ENCODE results near the gene HLA-DRA. TPM values are rescaled to one million over a fixed set of nuclear protein-coding genes. Genes with fewer than 3 reads are reported as not detected.

HLA-DRA gene
- total and polyA plus RNA-seq, 2 of the 8 experiments (the other 6 are each of a cell fraction or from before 2014, with no cell fraction given): 5.0 to 6.2 TPM

DNA sequence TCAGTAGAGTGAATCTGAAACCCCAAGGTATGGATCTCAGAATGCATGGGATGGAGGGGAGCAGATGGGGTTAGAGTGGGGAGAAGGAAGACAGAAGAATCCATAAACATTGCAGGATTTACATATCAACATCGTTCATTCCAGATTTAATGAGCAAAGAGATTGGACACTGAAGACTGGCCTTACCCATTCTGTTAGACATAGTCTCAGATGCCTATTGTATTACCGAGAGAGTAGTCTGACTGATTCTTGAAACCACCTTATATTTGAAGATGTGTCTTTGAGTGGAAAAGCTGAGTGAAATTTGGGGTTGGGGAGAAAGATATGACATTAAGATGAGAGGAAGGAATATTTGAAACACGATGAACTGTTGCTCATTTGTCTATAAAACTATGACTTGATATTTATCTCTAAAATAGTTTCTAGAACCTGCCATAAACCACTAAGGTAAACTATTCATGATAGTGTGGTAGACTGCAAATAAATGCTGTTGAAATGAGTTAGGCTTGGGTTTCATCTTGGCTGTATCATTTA is 5.7 kb downstream of the HLA-DRA start:
- no peak overlapping the region for H3K14ac ChIP-seq (ENCODE audit: insufficient read length)
- no peaks in the 10 kb centered on the region for H3K36me3 ChIP-seq (ENCODE audit: control insufficient read depth in 2 of 4, insufficient read depth in 4 of 4, low read length in 3 of 4)
- ChIA-PET CTCF (ENCODE audit: partially characterized antibody) (interaction anchor here (0.7 to 1.8 kb wide), 3 partner anchors 30 to 255 kb away, joined by 3 to 4 read pairs (median 3); no protein-coding TSS in a partner anchor), POLR2A (ENCODE audit: partially characterized antibody) (no interaction called here)
- no peak overlapping the region for H3K56ac ChIP-seq (replicated peaks; ENCODE audit: insufficient read length, low read depth, low read length)
- no peak for FAIRE-seq
- no peak overlapping the region for H3K4me2 ChIP-seq (ENCODE audit: insufficient read depth in 1 of 2, low read depth in 2 of 2, low read length in 2 of 2)
- no peak overlapping the region for H4K5ac ChIP-seq (ENCODE audit: insufficient read length, low read depth, low read length)
- H2BK5ac ChIP-seq (ENCODE audit: low read depth, low read length): no peak overlapping the region
- H3K4me1 ChIP-seq (replicated peaks in 1 of 4; ENCODE audit: control insufficient read depth in 3 of 4, insufficient read depth in 4 of 4, low read length in 3 of 4): no peaks in the 10 kb centered on the region
- H3K9ac ChIP-seq (replicated peaks in 1 of 4; ENCODE audit: extremely low read depth in 1 of 4, low read depth in 3 of 4, low read length in 3 of 4): no peak overlapping the region
- no peak overlapping the region for H2BK120ac ChIP-seq (replicated peaks; ENCODE audit: low read depth, low read length)
- no peak overlapping the region for H3K4me3 ChIP-seq (ENCODE audit: extremely low read depth in 1 of 4, insufficient read depth in 2 of 4, low read depth in 3 of 4, low read length in 4 of 4)
- H2AFZ ChIP-seq (ENCODE audit: low read length): no peak overlapping the region
- H3K4ac ChIP-seq (replicated peaks; ENCODE audit: insufficient read length, low read depth, low read length): no peak overlapping the region
- no peak overlapping the region for H2BK20ac ChIP-seq (ENCODE audit: low read length)
- H3K79me1 ChIP-seq (ENCODE audit: low read depth, low read length): no peaks in the 10 kb centered on the region
- H3K27me3 ChIP-seq (replicated peaks in 1 of 4; ENCODE audit: control insufficient read depth in 3 of 4, extremely low read depth in 1 of 4, insufficient read depth in 3 of 4, low read length in 3 of 4): no peaks in the 10 kb centered on the region
- H3K79me2 ChIP-seq (ENCODE audit: control insufficient read depth in 1 of 2, insufficient read depth in 2 of 2, low read length in 2 of 2): no peaks in the 10 kb centered on the region
- no peak overlapping the region for H3K27ac ChIP-seq (ENCODE audit: low read depth, low read length)
- no peak overlapping the region for H4K91ac ChIP-seq (replicated peaks; ENCODE audit: insufficient read length, low read length)
- H2BK15ac ChIP-seq (ENCODE audit: low read length): no peak overlapping the region
- DNase-seq (ENCODE audit: low read depth in 1 of 2, low spot score in 2 of 2): no peak
- H3K23ac ChIP-seq (ENCODE audit: insufficient read length): no peak overlapping the region
- H3K23me2 ChIP-seq (ENCODE audit: low read depth, low read length): no peaks in the 10 kb centered on the region
- peaks cover 0 to 2% of the 10 kb centered on the region in 2 experiments; a peak in 1 of 4 replicates for H3K9me3 ChIP-seq (ENCODE audit: insufficient read depth in 2 of 2, low read depth in 1 of 2, low read length in 1 of 2)
- H4K8ac ChIP-seq (ENCODE audit: extremely low read depth, insufficient read depth, low read length): no peak overlapping the region
- H3K18ac ChIP-seq (ENCODE audit: extremely low read depth, low read length): no peak overlapping the region
- H4K20me1 ChIP-seq (replicated peaks in 1 of 2; ENCODE audit: control insufficient read depth in 1 of 2, insufficient read depth in 2 of 2, low read length in 2 of 2): no peaks in the 10 kb centered on the region
- no peak overlapping the region for H2AK5ac ChIP-seq (ENCODE audit: low read depth, low read length)
- H2BK12ac ChIP-seq (ENCODE audit: low read depth, low read length): no peak overlapping the region
- 80% methylated on average over 3 of the region's 3 CpGs; no CpG with 5 or more reads in 1 of the 2 experiments for WGBS, 2 experiments (ENCODE audit: extremely low coverage in 1 of 2, insufficient coverage in 1 of 2, insufficient read length in 1 of 2, insufficient replicate concordance in 2 of 2, low coverage in 1 of 2, low lambda C conversion rate in 2 of 2, missing lambda C conversion rate in 1 of 2)
- TF ChIP-seq SP4 (IDR thresholded peaks at IDR 0.05; ENCODE audit: low read length) (no peak), RNF2 (IDR thresholded peaks at IDR 0.05; ENCODE audit: borderline replicate concordance, low read depth, low read length, missing control alignments, poor library complexity, severe bottlenecking) (no peak), CBX5 (IDR thresholded peaks at IDR 0.05; ENCODE audit: low read depth, low read length) (no peak), POU5F1 (IDR thresholded peaks at IDR 0.05; ENCODE audit: low read depth, low read length) (no peak), SIRT6 (IDR thresholded peaks at IDR 0.05; ENCODE audit: low read length) (no peak), CTBP2 (IDR thresholded peaks at IDR 0.05; ENCODE audit: borderline replicate concordance, insufficient read depth, insufficient read length, low read length) (no peak), HDAC6 (IDR thresholded peaks at IDR 0.05; ENCODE audit: low read depth, low read length) (no peak), NANOG (IDR thresholded peaks at IDR 0.05; ENCODE audit: insufficient read depth, low read depth, low read length, poor library complexity, severe bottlenecking) (no peak), KDM4A (IDR thresholded peaks at IDR 0.05; ENCODE audit: low read depth, low read length, severe bottlenecking) (no peak), SAP30 (IDR thresholded peaks at IDR 0.05; ENCODE audit: insufficient read depth, insufficient replicate concordance, low read length) (no peak), MAFK (IDR thresholded peaks at IDR 0.05; ENCODE audit: low read depth, low read length) (no peak), RAD21 (IDR thresholded peaks at IDR 0.05 in 1 of 2, conservative IDR thresholded peaks at IDR 0.05 in 1 of 2; ENCODE audit: low read depth in 2 of 2, low read length in 2 of 2) (no peak)
- TF ChIP-seq, protein P1, sequence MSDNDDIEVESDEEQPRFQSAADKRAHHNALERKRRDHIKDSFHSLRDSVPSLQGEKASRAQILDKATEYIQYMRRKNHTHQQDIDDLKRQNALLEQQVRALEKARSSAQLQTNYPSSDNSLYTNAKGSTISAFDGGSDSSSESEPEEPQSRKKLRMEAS (IDR thresholded peaks at IDR 0.05): no peak

Data from H1 (cell line).